HG03460 (cell line): ENCODE measurements around the gene FAHD1.
"Not testable (repeated sequence)": the region's sequence is repeated elsewhere in the genome, so short reads cannot be mapped to it uniquely, and the experiment has no call there.

ENCODE experiments used
- ATAC-seq: cut with Tn5 transposase; IDR thresholded peaks from one replicate; pipeline ENCODE4 v1.9.1; 2021; ENCODE audit not compliant: unreplicated experiment

FAHD1 gene

DNA sequence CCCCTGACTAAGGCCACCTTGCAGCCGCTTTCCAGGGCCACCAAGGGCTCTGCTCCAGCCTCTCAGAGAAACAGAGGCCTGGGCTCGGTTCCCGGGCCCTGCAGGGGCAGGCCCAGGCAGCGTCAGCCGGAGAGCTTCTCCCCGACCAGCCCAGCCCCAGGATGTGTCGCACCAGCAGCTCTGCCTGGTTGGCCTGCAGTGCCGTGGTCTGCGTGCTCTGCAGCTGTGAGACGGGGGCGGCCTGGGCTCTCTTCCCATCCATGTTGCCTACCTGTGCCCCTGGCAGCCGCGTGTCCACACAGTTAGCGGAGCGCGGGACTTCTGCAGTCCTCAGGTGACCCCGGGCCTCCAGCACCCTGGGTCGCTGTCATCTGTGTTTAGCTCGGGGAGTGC lies 38.3 kb upstream of the FAHD1 start:
- no peak for ATAC-seq

DNA sequence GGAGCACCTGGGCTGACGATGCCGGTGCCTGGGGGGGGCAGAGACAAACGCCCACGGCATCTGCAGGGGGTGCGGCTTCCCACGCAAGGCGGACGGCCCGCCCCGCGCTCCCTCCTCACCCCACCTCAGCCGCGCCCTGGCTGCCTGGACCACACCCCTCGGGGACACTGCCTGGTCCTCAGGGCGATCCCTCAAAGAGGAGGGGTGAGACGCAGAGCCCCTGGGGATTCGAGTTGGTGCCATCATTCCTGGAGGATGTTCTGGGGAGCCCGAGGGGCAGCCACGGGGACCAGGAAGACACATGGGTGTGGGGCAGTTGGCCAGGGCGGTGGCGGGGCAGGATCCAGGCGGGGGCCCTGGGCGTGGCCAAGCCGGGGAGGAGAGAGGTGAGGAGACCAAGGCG lies 37.4 kb upstream of the FAHD1 start:
- ATAC-seq, result no peak

GRCh38 chr16:1790261-1790610 lies 36.8 kb upstream of the FAHD1 start:
- no peak for ATAC-seq

DNA sequence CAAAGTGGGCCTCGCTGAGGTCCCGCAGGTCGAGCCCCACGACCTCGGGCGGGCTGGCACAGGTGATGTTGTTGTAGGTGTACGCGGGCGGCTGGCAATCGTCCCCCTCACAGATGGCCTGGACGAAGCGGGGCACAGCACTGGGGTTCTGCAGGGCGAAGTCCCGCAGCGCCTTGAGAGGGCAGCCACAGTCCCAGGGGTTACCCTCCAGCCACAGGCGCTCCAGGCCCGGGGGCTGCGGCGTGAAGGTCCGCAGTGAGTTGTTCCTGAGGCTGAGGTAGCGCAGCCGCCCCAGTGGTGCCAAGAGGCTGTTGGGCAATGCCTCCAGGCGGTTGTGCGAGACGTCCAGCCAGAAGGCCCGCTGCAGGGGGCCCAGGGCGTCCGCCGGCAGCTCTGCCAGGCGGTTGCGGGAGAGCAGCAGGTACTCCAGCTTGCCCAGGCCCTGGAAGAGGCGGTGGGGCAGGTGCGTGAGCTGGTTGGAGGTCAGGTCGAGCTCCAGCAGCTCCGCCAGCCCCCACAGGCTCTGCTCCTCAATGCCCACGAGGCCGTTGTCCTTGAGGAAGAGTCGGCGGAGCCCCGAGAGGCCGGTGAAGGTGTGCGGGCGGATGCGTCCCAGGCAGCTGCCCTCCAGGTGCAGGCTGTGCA lies 36.3 kb upstream of the FAHD1 start:
- ATAC-seq, result no peak

DNA sequence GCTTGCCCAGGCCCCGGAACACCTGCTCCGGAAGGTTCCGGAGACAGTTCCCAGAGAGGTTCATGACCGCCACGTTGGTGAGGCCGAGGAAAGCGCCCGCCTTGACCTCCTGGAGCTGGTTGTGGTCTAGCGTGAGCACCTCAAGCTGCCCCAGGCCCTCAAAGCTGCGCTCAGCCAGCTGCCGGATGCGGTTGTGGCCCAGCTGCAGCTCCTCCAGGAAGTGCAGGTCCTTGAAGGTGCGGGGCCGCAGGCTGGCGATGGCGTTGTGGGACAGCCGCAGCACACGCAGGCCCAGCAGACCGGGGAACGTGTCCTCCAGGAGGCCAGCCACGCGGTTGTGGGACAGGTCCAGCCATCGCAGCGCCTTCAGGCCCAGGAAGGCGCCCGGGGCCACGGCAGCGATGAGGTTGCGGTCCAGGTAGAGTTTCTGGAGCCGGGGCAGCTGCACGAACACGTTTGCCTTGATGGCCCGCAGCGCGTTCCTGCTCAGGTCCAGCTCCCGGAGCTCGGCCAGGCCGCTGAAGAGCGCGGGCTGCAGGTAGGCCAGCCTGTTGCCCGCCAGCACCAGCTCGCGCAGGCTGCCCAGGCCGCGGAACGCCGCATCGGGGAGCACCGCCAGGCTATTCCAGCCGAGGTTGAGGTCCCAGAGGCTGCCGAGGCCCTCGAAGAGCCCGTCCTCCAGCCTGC lies 35.6 kb upstream of the FAHD1 start:
- no peak for ATAC-seq

DNA sequence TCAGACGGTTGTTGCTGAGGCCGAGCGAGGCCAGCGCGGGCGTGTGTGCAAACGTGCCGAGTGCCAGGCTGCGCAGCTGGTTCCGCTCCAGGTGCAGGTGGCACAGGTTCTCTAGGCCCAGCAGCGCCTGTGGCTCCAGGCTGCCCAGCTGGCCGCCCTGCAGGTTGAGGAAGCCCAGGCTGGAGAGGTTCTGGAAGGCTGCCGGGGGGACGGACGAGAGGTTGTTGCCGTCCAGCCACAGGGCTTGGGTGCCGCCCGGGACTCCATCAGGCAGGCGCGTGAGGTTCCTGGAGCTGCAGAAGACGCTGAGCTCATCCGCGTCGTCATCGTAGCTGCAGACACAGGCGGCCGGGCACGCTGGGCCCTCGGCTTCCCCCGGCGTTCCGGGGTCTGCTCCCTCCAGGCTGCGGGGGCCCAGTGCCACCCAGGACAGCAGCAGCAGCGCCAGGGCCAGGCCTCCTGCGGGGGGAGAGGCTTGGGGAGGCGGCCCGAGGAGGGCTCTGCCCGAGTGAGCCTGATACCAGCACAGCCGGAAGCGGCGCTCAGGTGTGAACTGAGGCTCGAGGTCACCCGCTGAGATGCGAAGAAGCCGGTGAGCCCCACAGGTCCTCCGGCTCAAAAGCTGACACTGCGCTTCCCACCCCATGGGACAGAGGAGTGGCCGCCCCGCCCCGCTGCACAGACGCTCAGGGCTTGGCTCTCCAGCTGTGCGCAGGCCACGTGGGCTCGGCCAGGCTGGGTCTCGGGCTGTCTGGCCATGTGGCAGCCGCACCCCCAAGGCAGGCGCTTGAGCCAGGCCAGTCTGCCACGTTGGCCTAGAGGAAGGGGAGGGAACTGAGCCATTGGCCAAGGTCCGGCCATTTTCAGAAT lies 34.8 kb upstream of the FAHD1 start:
- ATAC-seq, result no peak

GRCh38 chr16:1792836-1793577 lies 34.0 kb upstream of the FAHD1 start:
- no peak for ATAC-seq

DNA sequence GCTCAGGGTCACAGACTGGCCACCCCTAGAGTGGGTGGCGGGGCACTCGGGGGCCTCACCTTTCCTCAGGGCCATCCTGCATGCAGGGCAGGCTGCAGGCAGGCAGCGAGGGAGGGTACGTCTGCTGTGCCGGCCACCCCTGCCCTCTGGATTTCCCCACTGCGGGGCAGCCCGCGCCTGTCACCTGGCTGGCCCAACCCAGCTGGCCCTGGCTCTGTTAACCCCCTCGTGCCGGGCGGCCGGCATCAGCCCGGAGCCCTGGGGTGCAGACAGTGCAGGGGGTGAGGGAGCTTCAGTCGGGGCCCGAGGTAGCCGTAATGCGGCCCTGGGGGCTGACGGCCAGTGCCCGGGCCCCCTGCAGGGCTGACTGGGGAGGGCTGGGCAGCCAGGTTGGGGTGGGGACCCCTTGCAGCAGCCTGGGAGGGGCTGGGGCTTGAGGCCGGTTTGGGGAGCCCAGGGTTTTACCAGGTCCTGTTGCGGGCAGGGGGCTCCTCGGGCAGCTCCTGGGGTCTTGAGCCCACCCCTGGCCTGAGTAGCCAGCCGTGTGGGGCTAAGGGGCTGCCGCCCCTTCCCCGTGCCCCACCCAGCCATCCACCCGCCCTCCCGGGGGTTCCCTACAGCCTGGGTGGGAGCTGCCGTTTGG lies 33.3 kb upstream of the FAHD1 start, which contains the start of gene IGFALS:
Gene IGFALS, minus strand, starts transcription at position 128 of the 643 bp plus-strand sequence. Its CDS starts 53 bp downstream, at position 75.
- ATAC-seq, result no peak

- ATAC-seq, result no peak
Observed at GRCh38 chr16:1794221-1794871, 32.7 kb upstream of the FAHD1 start.

GRCh38 chr16:1794908-1795666 lies 31.9 kb upstream of the FAHD1 start:
- ATAC-seq, result no peak

DNA sequence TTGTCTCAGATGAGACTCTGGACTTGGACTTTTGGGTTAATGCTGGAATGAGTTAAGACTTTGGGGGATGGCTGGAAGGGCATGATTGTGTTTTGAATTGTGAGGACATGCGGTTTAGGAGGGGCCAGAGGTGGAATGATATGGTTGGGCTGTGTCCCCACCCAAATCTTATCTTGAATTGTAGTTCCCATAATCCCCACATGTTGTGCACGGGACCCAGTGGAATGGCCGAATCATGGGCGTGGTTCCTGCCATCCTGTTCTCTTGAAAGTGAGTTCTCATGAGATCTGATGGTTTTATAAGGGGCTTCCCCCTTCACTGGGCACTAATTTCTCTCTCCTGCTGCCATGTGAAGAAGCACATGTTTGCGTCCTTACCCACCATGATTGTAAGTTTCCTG lies 27.7 kb upstream of the FAHD1 start:
- ATAC-seq, result not testable (repeated sequence)

- no peak for ATAC-seq
Observed at GRCh38 chr16:1800701-1801100, 26.3 kb upstream of the FAHD1 start.

GRCh38 chr16:1807626-1808025 lies 19.4 kb upstream of the FAHD1 start:
- ATAC-seq, result no peak

- ATAC-seq, result no peak
Observed at GRCh38 chr16:1808691-1809090, 18.3 kb upstream of the FAHD1 start.

- no peak for ATAC-seq
Observed at GRCh38 chr16:1809281-1809801, 17.7 kb upstream of the FAHD1 start.

DNA sequence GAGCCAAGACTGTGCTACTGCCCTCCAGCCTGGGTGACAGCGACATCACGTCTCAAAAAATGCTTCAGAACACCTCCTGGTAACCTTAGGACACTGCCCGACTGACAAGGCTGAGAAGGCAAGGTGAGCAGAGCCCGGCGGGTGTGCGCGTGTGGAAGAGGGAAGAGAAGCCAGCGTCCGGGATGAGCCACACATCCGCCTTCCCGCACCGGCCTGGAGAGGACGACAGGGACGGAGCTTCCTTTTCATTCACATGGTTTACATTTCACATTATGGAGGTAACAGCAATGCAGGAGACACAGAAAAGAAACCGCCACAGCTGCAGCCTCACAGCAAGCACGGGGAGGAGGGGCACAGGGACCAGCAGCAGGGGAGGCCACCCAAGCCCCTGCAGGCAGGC lies 16.9 kb upstream of the FAHD1 start:
- ATAC-seq, result no peak

DNA sequence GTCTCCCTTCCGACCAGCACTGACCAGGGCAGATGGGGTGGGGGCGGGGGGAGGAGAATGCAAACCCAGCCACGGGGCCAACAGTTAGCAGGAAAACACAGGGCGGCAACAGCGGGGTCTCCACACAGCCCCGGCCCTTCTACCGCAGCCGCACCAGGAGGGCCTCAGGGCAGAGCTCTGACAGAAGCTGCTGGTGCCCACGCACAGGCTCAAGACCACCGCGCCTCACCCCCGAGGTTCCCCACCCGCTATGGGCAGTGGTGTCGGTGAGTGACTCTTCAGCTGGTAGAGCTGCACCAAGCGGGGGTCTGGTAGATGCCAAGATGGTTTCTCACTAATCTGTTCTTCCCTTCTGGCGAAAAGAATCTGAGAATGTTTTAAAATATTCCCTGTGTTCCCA lies 16.5 kb upstream of the FAHD1 start:
- ATAC-seq, result no peak

DNA sequence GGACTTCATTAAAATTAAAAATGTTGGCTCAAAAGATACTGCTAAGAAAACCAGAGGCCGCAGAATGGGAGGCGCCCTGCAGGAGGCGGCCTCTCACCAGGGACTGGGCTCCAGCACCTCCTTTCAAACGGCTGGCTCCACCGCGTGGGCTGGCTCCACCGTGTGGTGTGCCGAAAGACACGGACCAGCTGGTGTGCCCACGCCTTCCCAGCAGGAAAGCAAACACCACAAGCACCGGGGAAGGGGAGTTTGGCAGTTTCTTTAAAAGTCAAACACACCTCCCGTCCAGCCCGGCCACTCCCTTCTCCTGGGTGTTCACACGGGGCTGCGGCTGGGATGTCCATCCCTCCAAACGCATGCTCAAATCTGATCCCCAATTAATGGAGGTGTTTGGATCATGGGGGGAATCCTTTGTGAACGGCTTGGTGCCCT lies 14.3 kb upstream of the FAHD1 start:
- no peak for ATAC-seq

- ATAC-seq, result no peak
Observed at GRCh38 chr16:1815461-1815860, 11.5 kb upstream of the FAHD1 start.
